GM19397 (cell line): ENCODE measurements around the gene AP1S3.
"Not testable (repeated sequence)": the region's sequence is repeated elsewhere in the genome, so short reads cannot be mapped to it uniquely, and the experiment has no call there.

ENCODE experiments used
- ATAC-seq: cut with Tn5 transposase; IDR thresholded peaks from one replicate; pipeline ENCODE4 v1.9.1; 2021; ENCODE audit warnings: mild to moderate bottlenecking, moderate library complexity; ENCODE audit not compliant: unreplicated experiment

AP1S3 gene

GRCh38 chr2:223837287-223838061 lies at the start of gene AP1S3:
TSS of gene AP1S3 (minus strand) at chr2:223837582. CDS start at chr2:223837450, 132 bp downstream.
- ATAC-seq: peak; percentile 77

- ATAC-seq: no peak
Observed at GRCh38 chr2:223887127-223887526, 49.7 kb upstream of the AP1S3 start.

GRCh38 chr2:223886726-223887125 lies 49.3 kb upstream of the AP1S3 start:
- no peak for ATAC-seq

DNA sequence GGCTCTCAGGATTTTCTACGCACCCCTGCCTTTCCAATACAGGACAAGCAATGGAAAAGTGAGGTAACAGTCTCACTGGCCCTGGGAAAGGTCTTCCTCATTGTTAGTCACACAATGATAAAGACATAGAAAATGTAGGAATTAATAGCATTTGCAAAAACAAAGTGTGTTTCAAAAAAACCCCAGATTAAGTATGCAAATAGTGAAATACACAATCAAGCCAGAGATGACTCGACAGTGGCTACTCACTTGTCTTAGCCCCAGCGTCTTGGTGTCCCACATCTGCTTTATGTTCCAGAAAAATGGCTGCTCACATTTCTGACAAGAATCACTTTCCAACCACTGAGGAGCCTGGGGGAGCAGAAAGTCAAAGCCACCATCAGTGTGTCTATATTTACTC lies 47.0 kb upstream of the AP1S3 start:
- peak; percentile 65 for ATAC-seq

GRCh38 chr2:223882715-223883114 lies 45.3 kb upstream of the AP1S3 start:
- ATAC-seq: no peak

GRCh38 chr2:223880796-223881195 lies 43.4 kb upstream of the AP1S3 start:
- ATAC-seq: no peak

- peak; percentile 50 for ATAC-seq
Observed at GRCh38 chr2:223877721-223878410, 40.5 kb upstream of the AP1S3 start.

DNA sequence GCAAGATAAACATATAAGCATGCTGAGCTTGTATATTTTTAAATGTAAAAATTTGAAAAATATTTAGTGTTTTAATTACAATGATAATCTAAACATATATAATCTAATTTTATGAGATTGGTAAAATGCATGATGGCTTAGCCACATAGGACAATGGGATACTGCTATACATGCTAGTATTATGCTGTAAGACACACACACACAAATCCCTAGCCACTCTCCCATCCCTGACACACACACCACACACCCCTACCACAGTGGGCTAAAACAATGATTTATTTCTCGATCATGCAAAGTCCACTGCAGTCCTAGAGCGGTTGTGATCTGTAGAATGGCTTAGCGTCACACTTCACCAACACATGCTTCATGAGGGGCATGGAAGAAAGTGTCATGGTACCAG lies 36.3 kb upstream of the AP1S3 start:
- no peak for ATAC-seq

DNA sequence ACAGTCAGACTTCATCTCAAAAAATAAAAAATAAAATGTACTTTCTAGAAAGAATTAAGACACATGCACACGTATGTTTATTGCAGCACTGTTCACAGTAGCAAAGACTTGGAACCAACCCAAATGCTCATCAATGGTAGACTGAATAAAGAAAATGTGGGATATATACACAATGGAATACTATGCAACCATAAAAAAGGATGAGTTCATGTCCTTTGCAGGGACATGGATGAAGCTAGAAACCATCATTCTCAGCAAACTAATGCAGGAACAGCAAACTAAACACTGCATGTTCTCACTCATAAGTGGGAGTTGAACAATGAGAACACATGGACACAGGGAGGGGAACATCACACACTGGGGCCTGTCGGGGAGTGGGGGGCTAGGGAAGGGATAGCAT lies 35.4 kb upstream of the AP1S3 start:
- ATAC-seq: not testable (repeated sequence)

- not testable (repeated sequence) for ATAC-seq
Observed at GRCh38 chr2:223871661-223872060, 34.3 kb upstream of the AP1S3 start.

- ATAC-seq: no peak
Observed at GRCh38 chr2:223870840-223871611, 33.6 kb upstream of the AP1S3 start.

DNA sequence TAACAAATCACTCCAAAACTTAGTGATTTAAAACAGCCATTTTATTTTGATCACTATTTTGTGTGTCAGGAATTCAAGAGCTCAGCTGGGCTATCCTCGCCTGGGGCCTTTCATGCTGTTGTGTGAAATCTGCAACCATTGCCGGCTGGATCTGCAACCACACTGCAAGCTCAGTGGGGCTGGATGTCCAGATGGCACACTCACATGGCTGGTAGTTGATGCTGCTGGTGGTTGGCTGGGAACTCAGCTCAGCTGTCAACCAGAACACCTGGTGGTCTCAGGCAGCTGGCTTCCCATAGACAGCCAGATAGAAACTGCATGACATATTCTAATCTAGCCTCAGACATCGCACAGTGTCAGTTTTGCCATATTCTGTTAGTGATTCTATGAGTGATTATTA lies 30.6 kb upstream of the AP1S3 start:
- peak; percentile 59 for ATAC-seq

DNA sequence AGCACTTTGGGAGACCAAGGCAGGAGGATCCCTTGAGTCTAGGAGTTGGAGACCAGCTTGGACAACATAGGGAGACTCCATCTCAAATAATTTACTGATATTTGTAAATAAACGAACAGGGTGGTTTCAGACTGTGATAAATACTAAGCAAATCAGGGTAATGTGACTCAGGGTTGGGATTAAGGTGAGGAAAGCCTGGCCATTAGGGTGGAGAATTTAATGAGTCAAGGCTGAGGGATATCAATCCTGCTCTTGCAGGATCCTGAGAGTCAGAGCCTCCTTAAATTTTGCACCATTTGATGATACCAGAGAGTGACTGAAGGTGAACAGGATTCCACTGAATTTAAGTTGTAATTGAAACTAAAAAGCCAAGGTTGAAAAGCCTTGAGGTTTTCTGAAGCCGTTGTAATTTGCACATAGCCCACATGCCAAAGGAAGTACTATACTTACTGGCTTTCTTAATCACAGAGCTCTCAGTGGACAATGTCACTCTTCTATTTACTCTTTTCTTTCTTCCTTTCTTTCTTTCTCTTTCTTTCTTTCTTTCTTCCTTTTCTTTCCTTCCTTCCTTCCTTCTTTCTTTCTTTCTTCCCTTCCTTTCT lies 28.6 kb upstream of the AP1S3 start:
- ATAC-seq: no peak

DNA sequence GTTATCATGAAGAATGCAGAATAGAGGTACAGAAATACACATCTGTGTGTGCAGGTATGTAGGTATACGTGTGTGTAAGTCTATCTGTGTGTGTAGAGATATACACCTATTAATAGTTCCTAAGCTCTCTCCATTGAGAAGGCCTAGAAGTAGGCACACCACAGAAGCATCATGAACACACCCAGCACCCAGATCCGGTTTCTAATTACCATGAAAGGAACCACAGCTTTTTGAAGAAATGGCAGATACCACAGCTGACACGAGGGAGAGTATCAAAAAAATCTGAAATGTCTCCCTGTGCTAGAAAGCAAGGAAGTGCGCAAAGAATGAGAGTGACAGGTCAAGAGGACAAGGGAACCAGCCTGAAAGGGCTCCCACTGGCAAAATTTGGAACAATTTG lies 27.7 kb upstream of the AP1S3 start:
- no peak for ATAC-seq

GRCh38 chr2:223863491-223863890 lies 26.1 kb upstream of the AP1S3 start:
- ATAC-seq: no peak

GRCh38 chr2:223860809-223861738 lies 23.7 kb upstream of the AP1S3 start:
- no peak for ATAC-seq

DNA sequence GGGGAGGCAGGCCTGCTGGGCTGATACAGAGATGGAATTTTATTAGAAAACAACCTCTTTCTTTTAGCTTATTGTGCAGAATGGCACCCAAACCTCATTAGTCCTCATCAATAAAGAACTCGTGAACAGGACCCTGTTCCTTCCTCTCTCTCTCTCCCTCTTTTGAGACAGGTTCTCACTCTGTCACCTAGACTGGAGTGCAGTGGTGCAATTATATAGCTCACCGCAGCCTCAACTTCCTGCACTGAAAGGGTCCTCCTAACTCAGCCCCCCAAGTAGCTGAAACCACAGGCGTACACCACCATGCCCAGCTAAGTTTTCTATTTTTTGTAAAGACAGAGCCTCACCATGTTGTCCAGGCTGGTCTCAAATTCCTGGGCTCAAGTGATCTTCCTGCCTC lies 21.7 kb upstream of the AP1S3 start:
- no peak for ATAC-seq

DNA sequence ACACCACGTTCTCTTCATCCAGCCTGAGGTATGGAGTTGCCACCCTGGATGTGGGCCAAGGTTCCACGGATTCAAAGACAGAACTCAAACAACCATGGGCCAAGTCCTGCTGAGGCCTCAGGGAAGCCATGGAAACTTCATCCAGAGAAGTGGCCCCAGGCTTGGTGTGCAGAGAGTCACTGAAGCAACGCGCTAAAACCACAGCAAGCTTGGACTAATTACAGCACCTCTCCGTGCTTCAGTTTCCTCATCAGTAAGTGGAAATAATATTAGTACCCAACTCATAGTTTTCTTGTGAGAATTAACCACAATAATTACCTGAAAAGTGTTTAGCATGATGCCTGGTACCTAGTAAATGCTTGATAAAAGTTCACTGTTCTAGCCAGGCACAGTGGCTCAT lies 19.2 kb upstream of the AP1S3 start:
- ATAC-seq: no peak

- ATAC-seq: no peak
Observed at GRCh38 chr2:223856021-223856420, 18.6 kb upstream of the AP1S3 start.

- ATAC-seq: no peak
Observed at GRCh38 chr2:223855426-223855825, 18.0 kb upstream of the AP1S3 start.
